GM12878 (cell line): ENCODE results near the gene ABITRAM. TPM values are rescaled to one million over a fixed set of nuclear protein-coding genes. Genes with fewer than 3 reads are reported as not detected.
"Not testable (repeated sequence)": the region's sequence is repeated elsewhere in the genome, so short reads cannot be mapped to it uniquely, and the experiment has no call there.

ENCODE experiments used
- ATAC-seq: fragments of 200-7000 bp; cut with Tn5 transposase; 3 replicates; pipeline ENCODE4 v1.9.1; 2020; ENCODE audit warnings: mild to moderate bottlenecking, moderate library complexity
- BruUV-seq: library from RNA; stranded (reverse); fragments of 400-500 nt; replicated peaks from 2 replicates; lab custom pipeline; 2021; lab: Mats Ljungman, UMichigan
- CTCF ChIA-PET: fragments of 300-600 bp; sonication (Branson Sonifier 250); formaldehyde crosslinking; extraction: SDS; loops from one replicate; lab custom pipeline; 2021; ENCODE audit warnings: inconsistent platforms; lab: Yijun Ruan, JAX
- POLR2A ChIA-PET: fragments of 350-600 bp; formaldehyde crosslinking; extraction: SDS; loops from one replicate; lab custom pipeline; 2021; ENCODE audit warnings: inconsistent platforms; lab: Charles Lee
- RAD21 ChIA-PET: fragments of 300-600 bp; sonication (Branson Sonifier 250); formaldehyde crosslinking; loops from one replicate; lab custom pipeline; 2023; ENCODE audit warnings: antibody characterized with exemption; ENCODE audit not compliant: unreplicated experiment; lab: Charles Lee
- SMC1A ChIA-PET: fragments of 300-600 bp; sonication (Branson Sonifier 250); formaldehyde crosslinking; loops from one replicate; lab custom pipeline; 2023; ENCODE audit not compliant: unreplicated experiment, uncharacterized antibody; lab: Charles Lee
- DNase-seq: peaks from one replicate; pipeline ENCODE4 v3.0.0-alpha.2; 2011; ENCODE audit warnings: low read depth, low spot score
- FAIRE-seq: peaks from 3 replicates; lab custom pipeline; 2011; peaks lifted over from hg19 to GRCh38; lab: Jason Lieb, UNC
- H2AFZ ChIP-seq: 2 replicates; pipeline ENCODE4 v1.6.0; 2011; ENCODE audit warnings: low read depth, low read length, control low read depth; ENCODE audit not compliant: control insufficient read depth
- H3K27ac ChIP-seq: 2 replicates; pipeline ENCODE4 v1.5.1; 2011; ENCODE audit warnings: control low read depth; ENCODE audit not compliant: control insufficient read depth, insufficient read depth
- H3K27me3 ChIP-seq, 2 experiments: replicated peaks in 1 of 2; 2 replicates each; pipeline versions ENCODE4 v1.6.0 to v1.6.1; 2011; ENCODE audit warnings: low read length in 1 of 2; ENCODE audit not compliant: control insufficient read depth in 2 of 2, insufficient read depth in 2 of 2
- H3K36me3 ChIP-seq, 2 experiments: 2 replicates each; pipeline ENCODE4 v1.5.1; 2011; ENCODE audit warnings: low read length in 1 of 2; ENCODE audit not compliant: control insufficient read depth in 2 of 2, insufficient read depth in 2 of 2
- H3K4me1 ChIP-seq: 2 replicates; pipeline ENCODE4 v1.6.1; 2011; ENCODE audit warnings: mild to moderate bottlenecking, low read length, moderate library complexity, mixed read lengths; ENCODE audit not compliant: control insufficient read depth, insufficient read depth
- H3K4me2 ChIP-seq: 2 replicates; pipeline ENCODE4 v1.6.0; 2011; ENCODE audit warnings: control low read depth; ENCODE audit not compliant: control insufficient read depth, insufficient read depth
- H3K4me3 ChIP-seq: fragments of 200-600 bp; sonication (generic); 2 replicates; pipeline ENCODE4 v1.5.1; 2016
- H3K79me2 ChIP-seq: 2 replicates; pipeline ENCODE4 v1.6.0; 2011; ENCODE audit warnings: low read length; ENCODE audit not compliant: control insufficient read depth, insufficient read depth
- H3K9ac ChIP-seq: 2 replicates; pipeline ENCODE4 v1.8.0; 2011; ENCODE audit warnings: low read length, control low read depth, mixed read lengths; ENCODE audit not compliant: control insufficient read depth, insufficient read depth
- H3K9me3 ChIP-seq: replicated peaks from 3 replicates; pipeline ENCODE4 v1.5.1; 2011; ENCODE audit warnings: mild to moderate bottlenecking, low read length; ENCODE audit not compliant: control insufficient read depth, insufficient read depth
- H4K20me1 ChIP-seq: 2 replicates; pipeline ENCODE4 v1.6.0; 2011; ENCODE audit not compliant: control insufficient read depth, insufficient read depth
- BACH1 ChIP-seq: fragments of 450-650 bp; IDR thresholded peaks from 2 replicates; pipeline ENCODE4 v1.6.1; 2017; ENCODE audit warnings: mild to moderate bottlenecking, borderline replicate concordance
- CHD1 ChIP-seq: IDR thresholded peaks from 2 replicates; pipeline ENCODE4 v1.6.1; 2012; ENCODE audit warnings: low read depth, low read length, improper control_type of control experiment
- EZH2 ChIP-seq: IDR thresholded peaks from 2 replicates; pipeline ENCODE4 v1.6.1; 2012; ENCODE audit warnings: low read depth, mild to moderate bottlenecking, control low read depth, inconsistent platforms, low read length, borderline replicate concordance; ENCODE audit not compliant: control insufficient read depth
- FOXM1 ChIP-seq: IDR thresholded peaks from 2 replicates; pipeline ENCODE4 v1.6.1; 2012; ENCODE audit warnings: low read depth, mild to moderate bottlenecking, inconsistent platforms, low read length, moderate library complexity
- HDGF ChIP-seq: fragments of 450-650 bp; IDR thresholded peaks from 2 replicates; pipeline ENCODE4 v1.6.1; 2016; ENCODE audit warnings: antibody characterized with exemption
- IKZF2 ChIP-seq, 2 experiments: fragments of 450-650 bp; IDR thresholded peaks; 2 replicates each; pipeline ENCODE4 v1.6.1; 2017; ENCODE audit warnings: mild to moderate bottlenecking in 2 of 2, moderate library complexity in 2 of 2
- KLF5 ChIP-seq: fragments of 450-650 bp; IDR thresholded peaks from 2 replicates; pipeline ENCODE4 v1.6.1; 2014; ENCODE audit warnings: mild to moderate bottlenecking; ENCODE audit not compliant: partially characterized antibody
- TCF3 ChIP-seq: IDR thresholded peaks from 2 replicates; pipeline ENCODE4 v1.6.1; 2012; ENCODE audit warnings: low read depth, mild to moderate bottlenecking, low read length, borderline replicate concordance; ENCODE audit not compliant: insufficient read depth
- whole genome bisulfite sequencing: methylation state at CpG from one replicate; pipeline ENCODE4 v1.1.6; 2016; ENCODE audit warnings: low lambda C conversion rate; ENCODE audit not compliant: insufficient replicate concordance, insufficient coverage; ENCODE audit errors: missing lambda C conversion rate; 5-methylcytosine and 5-hydroxymethylcytosine counted together
- in situ Hi-C: fragments of 300-500 bp; cut with MboI; formaldehyde crosslinking; loops from 9 replicates; pipeline ENCODE4 v1.14.3; 2018; ENCODE audit warnings: mixed read lengths
- intact Hi-C: fragments of 100-400 bp; cut with micrococcal nuclease; formaldehyde crosslinking; loops from one replicate; pipeline ENCODE4 v1.14.2; 2022; ENCODE audit not compliant: unreplicated experiment
- polyA plus RNA-seq, 11 experiments: library from polyadenylated mRNA; depleted of rRNA in 4 of 11; unstranded in 6 of 11; stranded (reverse) in 5 of 11; fragments of >200 nt; fragmentation: Nextera tagmentation in 4 of 11; fragmentation: Illumina TruSeq in 1 of 11; extraction: Ambion mirVana in 4 of 11; extraction: Trizol in 1 of 11; gene quantifications; 1 replicate in 1 of 11; 2 replicates in 10 of 11; pipeline versions ENCODE4 v1.2.1 to v1.2.3, GENCODE V29; 2011 to 2016; ENCODE audit warnings: inconsistent platforms in 2 of 11, missing spikeins in 2 of 11, low read depth in 1 of 11
- total RNA-seq, 4 experiments: library from RNA; depleted of rRNA in 3 of 4; stranded (reverse); fragments of >200 nt in 3 of 4; fragmentation: Illumina TruSeq in 1 of 4; extraction: Trizol in 1 of 4; gene quantifications; 2 replicates each; pipeline versions ENCODE4 v1.2.1 to v1.2.3, GENCODE V29; 2013 to 2021
- TF ChIP-seq, protein P1 (sequence below): fragments of 450-650 bp; IDR thresholded peaks from 2 replicates; pipeline ENCODE4 v1.6.1; 2018; ENCODE audit warnings: borderline replicate concordance, mild to moderate bottlenecking; ENCODE audit not compliant: partially characterized antibody
- TF ChIP-seq, protein P2 (sequence below): fragments of 450-650 bp; IDR thresholded peaks from 2 replicates; pipeline ENCODE4 v1.6.1; 2016; ENCODE audit warnings: mild to moderate bottlenecking

The ABITRAM gene
- total and polyA plus RNA-seq, 10 of the 15 experiments (the other 5 are each of a cell fraction or from before 2014, with no cell fraction given), result 5.2 to 18.4 (median 10.6) TPM

DNA sequence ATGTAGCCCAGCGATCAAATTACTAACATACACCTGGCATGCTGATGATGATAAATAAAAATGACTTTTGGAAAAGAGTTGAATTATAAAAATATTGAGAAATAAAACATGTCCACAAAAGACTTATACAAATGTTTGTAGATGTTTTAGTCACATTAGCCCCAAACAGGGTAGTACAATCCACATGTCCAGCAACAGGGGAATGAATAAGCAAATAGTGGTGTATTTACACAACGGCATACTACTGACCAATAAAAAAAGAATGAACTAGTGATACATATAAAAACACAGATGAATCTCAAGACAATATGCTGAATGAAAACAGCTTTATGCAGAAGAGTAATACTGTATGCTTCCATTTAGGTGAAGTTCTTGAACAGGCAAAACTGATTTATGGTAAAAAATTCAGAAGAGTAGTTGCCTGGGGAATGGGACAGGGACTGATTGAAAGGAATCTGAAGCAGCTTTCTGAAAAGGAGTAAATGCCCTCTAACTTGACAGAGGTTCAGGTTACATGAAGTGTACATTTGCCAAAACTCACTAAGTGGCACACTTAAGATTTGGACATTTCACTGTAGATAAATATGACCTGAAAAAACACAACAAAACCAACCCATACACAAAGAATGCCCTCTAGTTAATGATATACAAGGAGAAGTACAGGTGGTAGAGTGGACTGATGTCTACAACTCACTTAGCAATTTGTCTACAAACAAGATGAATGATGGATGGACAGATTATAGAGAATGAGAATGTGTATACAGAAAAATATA, 36.7 kb upstream of the ABITRAM start:
- Histone ChIP-seq H2AFZ (no peak overlapping the region), H3K4me3 (no peak overlapping the region), H4K20me1 (no peaks in the 10 kb centered on the region), H3K9ac (no peak overlapping the region), H3K4me2 (no peak overlapping the region), H3K27me3 (no peaks in the 10 kb centered on the region), H3K27ac (no peak overlapping the region), H3K36me3 (peaks cover 4 to 5% of the 10 kb centered on the region in 2 experiments), H3K9me3 (no peaks in the 10 kb centered on the region), H3K4me1 (no peaks in the 10 kb centered on the region), H3K79me2 (no peaks in the 10 kb centered on the region)
- DNase-seq (no peak), ATAC-seq (no peak), FAIRE-seq (no peak)
- ChIA-PET POLR2A (no interaction called here), CTCF (interaction anchor here (2.1 kb wide), 1 partner anchor 56 kb away, joined by 9 read pairs; no protein-coding TSS in a partner anchor), RAD21 (no interaction called here), SMC1A (interaction anchor here (0.6 kb wide), 1 partner anchor 28 kb away, joined by 3 read pairs; no protein-coding TSS in a partner anchor)
- TF ChIP-seq EZH2 (no peak), HDGF (no peak), BACH1 (no peak), IKZF2 (IDR thresholded peaks at IDR 0.05) (no peak), KLF5 (no peak), TCF3 (no peak), CHD1 (no peak), FOXM1 (no peak)
- TF ChIP-seq, protein P1, sequence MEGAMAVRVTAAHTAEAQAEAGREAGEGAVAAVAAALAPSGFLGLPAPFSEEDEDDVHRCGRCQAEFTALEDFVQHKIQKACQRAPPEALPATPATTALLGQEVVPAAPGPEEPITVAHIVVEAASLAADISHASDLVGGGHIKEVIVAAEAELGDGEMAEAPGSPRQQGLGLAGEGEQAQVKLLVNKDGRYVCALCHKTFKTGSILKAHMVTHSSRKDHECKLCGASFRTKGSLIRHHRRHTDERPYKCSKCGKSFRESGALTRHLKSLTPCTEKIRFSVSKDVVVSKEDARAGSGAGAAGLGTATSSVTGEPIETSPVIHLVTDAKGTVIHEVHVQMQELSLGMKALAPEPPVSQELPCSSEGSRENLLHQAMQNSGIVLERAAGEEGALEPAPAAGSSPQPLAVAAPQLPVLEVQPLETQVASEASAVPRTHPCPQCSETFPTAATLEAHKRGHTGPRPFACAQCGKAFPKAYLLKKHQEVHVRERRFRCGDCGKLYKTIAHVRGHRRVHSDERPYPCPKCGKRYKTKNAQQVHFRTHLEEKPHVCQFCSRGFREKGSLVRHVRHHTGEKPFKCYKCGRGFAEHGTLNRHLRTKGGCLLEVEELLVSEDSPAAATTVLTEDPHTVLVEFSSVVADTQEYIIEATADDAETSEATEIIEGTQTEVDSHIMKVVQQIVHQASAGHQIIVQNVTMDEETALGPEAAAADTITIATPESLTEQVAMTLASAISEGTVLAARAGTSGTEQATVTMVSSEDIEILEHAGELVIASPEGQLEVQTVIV, result no peak
- TF ChIP-seq, protein P2, sequence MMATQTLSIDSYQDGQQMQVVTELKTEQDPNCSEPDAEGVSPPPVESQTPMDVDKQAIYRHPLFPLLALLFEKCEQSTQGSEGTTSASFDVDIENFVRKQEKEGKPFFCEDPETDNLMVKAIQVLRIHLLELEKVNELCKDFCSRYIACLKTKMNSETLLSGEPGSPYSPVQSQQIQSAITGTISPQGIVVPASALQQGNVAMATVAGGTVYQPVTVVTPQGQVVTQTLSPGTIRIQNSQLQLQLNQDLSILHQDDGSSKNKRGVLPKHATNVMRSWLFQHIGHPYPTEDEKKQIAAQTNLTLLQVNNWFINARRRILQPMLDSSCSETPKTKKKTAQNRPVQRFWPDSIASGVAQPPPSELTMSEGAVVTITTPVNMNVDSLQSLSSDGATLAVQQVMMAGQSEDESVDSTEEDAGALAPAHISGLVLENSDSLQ, result no peak
- intact Hi-C loops (no loop called here), in situ Hi-C loops (no loop called here)
- no TSS peak for BruUV-seq
- WGBS, result 68% methylated on average over 2 of the region's 2 CpGs

DNA sequence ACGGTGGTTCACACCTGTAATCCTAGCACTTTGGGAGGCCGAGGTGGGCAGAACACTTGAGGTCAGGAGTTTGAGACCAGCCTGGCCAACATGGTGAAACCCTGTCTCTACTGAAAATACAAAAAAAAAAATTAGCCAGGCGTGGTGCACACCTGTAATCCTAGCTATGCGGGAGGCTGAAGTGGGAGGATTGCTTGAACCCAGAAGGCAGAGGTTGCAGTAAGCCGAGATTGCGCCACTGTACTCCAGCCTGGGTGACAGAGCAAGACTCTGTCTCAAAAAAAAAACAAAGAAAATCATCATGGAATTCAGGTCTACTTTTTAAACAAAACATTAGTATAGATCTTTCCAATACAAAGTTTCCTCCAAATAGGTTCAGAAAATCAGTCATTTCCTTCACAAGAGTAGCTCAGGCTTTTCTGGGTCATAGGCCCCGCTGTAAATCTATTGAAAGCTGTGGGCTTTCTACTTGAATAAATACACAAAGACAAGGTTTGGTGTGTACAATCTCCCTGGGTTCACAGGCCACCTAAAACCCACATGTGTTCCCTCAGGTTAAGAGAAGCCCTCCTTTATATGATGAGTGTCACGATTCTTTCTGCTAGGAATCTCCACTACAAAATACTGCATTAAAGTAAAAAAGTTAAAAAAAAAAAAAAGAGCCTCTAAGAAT, 35.0 kb upstream of the ABITRAM start:
- RAD21 ChIA-PET, BruUV-seq, H4K20me1 ChIP-seq, intact Hi-C loops, FAIRE-seq, H3K4me1 ChIP-seq, H2AFZ ChIP-seq, DNase-seq, in situ Hi-C loops, H3K79me2 ChIP-seq, H3K9me3 ChIP-seq, H3K36me3 ChIP-seq, H3K4me3 ChIP-seq, H3K9ac ChIP-seq, H3K27ac ChIP-seq, H3K4me2 ChIP-seq, ATAC-seq, H3K27me3 ChIP-seq: not testable (repeated sequence)
- ChIA-PET CTCF (interaction anchor here (0.6 to 2.1 kb wide), 3 partner anchors 54 to 175 kb away, joined by 3 to 9 read pairs (median 3); no protein-coding TSS in a partner anchor), POLR2A (interaction anchor here (0.5 kb wide), 1 partner anchor 185 kb away, joined by 6 read pairs; no protein-coding TSS in a partner anchor), SMC1A (interaction anchor here (0.7 to 1.2 kb wide), 4 partner anchors 21 to 513 kb away, joined by 3 read pairs; no protein-coding TSS in a partner anchor)
- 90% methylated on average over 8 of the region's 8 CpGs for WGBS
